Kidney epithelial cell (primary cell): ENCODE results near the gene GON4L. TPM values are rescaled to one million over a fixed set of nuclear protein-coding genes. Genes with fewer than 3 reads are reported as not detected.

Source experiments
- DNase-seq: peaks from one replicate; pipeline ENCODE4 v3.0.0-alpha.2; 2010; ENCODE audit warnings: low read depth
- H3K27me3 ChIP-seq: 2 replicates; pipeline ENCODE4 v1.6.0; 2011; ENCODE audit warnings: low read length; ENCODE audit not compliant: control insufficient read depth, insufficient read depth
- H3K36me3 ChIP-seq: 2 replicates; pipeline ENCODE4 v1.5.1; 2011; ENCODE audit warnings: low read length; ENCODE audit not compliant: control insufficient read depth, insufficient read depth
- H3K4me3 ChIP-seq: 2 replicates; pipeline ENCODE4 v1.5.1; 2011; ENCODE audit warnings: low read depth, mild to moderate bottlenecking, control low read depth, low read length
- total RNA-seq: library from RNA; depleted of rRNA; stranded (reverse); fragments of >200 nt; gene quantifications from 2 replicates; pipeline ENCODE4 v1.2.3, GENCODE V29; 2015
- TF ChIP-seq, protein P1 (sequence below): IDR thresholded peaks from 2 replicates; pipeline ENCODE4 v1.5.1; 2011; ENCODE audit warnings: mild to moderate bottlenecking, moderate library complexity, low read length, control low read depth, inconsistent platforms; ENCODE audit not compliant: insufficient read depth, poor library complexity, severe bottlenecking

GON4L gene
- total RNA-seq, 1 donor from 2014 or later: 25.3 TPM

DNA sequence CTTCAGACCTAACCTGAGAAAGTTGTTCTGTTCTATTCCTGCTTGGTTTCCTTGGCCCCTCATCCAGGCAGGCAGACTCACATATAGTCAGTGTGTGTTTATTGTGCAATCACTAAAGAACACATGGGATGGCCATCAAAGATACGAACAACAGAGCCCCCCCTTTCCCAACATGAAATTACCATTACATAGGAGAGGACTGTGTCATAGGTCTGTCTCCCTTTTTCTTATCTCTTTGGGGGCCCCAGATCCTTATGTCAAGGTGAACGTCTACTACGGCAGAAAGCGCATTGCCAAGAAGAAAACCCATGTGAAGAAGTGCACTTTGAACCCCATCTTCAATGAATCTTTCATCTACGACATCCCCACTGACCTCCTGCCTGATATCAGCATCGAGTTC lies 23.9 kb upstream of the GON4L start:
- DNase-seq: no peak
- TF ChIP-seq, protein P1, sequence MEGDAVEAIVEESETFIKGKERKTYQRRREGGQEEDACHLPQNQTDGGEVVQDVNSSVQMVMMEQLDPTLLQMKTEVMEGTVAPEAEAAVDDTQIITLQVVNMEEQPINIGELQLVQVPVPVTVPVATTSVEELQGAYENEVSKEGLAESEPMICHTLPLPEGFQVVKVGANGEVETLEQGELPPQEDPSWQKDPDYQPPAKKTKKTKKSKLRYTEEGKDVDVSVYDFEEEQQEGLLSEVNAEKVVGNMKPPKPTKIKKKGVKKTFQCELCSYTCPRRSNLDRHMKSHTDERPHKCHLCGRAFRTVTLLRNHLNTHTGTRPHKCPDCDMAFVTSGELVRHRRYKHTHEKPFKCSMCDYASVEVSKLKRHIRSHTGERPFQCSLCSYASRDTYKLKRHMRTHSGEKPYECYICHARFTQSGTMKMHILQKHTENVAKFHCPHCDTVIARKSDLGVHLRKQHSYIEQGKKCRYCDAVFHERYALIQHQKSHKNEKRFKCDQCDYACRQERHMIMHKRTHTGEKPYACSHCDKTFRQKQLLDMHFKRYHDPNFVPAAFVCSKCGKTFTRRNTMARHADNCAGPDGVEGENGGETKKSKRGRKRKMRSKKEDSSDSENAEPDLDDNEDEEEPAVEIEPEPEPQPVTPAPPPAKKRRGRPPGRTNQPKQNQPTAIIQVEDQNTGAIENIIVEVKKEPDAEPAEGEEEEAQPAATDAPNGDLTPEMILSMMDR: no peak
- Histone ChIP-seq H3K36me3 (no peaks in the 10 kb centered on the region), H3K4me3 (no peak overlapping the region), H3K27me3 (no peaks in the 10 kb centered on the region)

DNA sequence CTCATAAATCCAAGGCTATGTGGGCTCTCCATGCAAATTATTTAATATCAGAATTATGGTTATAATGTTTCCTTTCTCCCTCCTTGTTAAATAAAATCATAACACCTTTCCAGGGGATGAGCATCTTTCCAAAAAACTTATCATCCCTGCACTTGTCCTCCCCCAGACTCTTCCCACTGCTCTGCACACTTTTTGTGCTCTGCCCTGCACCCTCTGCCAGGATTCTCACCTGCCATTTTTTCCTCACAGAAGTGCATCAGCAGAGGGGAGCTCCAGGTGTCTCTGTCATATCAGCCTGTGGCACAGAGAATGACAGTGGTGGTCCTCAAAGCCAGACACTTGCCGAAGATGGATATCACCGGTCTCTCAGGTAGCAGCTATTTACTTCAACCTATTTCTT lies 23.2 kb upstream of the GON4L start:
- no peak overlapping the region for H3K4me3 ChIP-seq
- H3K27me3 ChIP-seq: no peaks in the 10 kb centered on the region
- DNase-seq: no peak
- no peaks in the 10 kb centered on the region for H3K36me3 ChIP-seq
- TF ChIP-seq, protein P1: no peak

DNA sequence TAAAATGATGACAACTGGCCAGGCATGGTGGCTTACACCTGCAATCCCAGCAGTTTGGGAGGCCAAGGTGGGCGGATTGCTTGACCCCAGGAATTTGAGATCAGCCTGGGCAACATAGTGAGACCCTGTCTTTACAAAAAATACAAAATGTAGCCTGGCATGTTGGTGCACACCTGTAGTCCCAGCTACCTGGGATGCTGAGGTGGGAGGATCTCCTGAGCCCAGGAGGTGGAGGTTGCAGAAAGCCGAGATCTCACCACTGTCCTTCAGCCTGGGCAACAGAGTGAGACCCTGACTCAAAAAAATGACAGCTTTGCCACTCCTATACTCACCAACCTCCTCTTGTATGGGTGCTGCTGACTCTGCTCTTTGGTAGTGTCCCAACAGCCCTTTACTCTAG lies 20.9 kb upstream of the GON4L start:
- DNase-seq: no peak
- Histone ChIP-seq H3K36me3 (no peaks in the 10 kb centered on the region), H3K27me3 (no peaks in the 10 kb centered on the region), H3K4me3 (no peak overlapping the region)
- TF ChIP-seq, protein P1: no peak

DNA sequence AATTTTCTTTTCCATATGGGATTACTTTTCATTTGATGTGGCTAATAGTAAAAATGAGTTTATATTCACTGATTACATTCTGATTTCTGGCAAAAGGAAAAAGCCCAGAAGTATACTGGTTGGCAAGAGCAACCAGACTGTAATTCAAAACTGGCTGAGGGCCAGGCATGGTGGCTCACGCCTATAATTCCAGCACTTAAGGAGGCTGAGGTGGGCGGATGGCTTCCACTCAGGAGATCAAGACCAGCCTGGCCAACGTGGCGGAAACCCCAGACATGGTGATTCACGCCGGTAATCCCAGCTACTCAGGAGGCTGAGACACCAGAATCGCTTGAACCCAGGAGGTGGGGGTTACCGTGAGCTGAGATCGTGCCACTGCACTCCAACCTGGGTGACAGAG lies 16.8 kb upstream of the GON4L start:
- Histone ChIP-seq H3K27me3 (no peaks in the 10 kb centered on the region), H3K4me3 (no peak overlapping the region), H3K36me3 (no peaks in the 10 kb centered on the region)
- TF ChIP-seq, protein P1: no peak
- DNase-seq: no peak

DNA sequence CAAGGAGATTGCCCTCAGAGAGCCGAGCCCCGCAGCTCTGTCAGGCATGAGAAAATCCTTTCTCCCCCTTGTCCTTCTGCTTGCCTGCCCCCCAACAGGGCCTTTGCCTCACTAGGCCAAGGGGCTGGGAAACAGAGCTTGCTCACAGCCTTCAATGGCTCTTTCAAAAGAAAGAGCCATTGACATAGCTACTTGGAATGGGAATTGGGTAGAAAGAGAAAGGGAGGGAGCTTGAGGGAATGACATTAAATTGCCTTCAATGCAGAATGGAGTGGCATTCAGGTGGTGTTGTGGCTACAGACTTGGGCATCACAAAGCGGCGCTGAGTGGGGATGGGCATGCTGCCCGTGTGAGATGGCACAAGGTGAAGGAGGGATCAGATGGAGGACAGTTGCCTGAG lies 15.5 kb upstream of the GON4L start:
- TF ChIP-seq, protein P1: no peak
- no peaks in the 10 kb centered on the region for H3K36me3 ChIP-seq
- no peak overlapping the region for H3K4me3 ChIP-seq
- no peaks in the 10 kb centered on the region for H3K27me3 ChIP-seq
- DNase-seq: no peak

DNA sequence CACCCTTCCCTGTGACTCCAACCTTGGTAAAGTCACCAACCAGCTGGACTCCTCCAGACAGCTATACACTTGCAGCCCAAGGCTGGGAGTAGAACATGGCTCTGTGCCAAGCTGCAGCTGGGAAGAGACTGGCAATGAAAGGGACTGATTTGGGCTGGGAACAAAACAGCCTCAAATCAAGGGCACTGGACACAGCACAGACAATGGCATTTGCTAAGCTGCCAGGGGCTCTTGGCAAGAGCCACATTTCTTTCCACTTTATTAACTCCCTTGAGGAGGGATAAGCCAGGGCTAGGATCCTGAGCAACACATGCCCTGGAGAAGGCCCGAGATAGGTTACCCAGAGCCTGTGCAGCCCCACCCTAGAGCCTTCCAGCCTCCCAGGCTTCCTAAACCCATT lies 14.4 kb upstream of the GON4L start:
- no peak for DNase-seq
- no peaks in the 10 kb centered on the region for H3K27me3 ChIP-seq
- TF ChIP-seq, protein P1: no peak
- no peak overlapping the region for H3K4me3 ChIP-seq
- no peaks in the 10 kb centered on the region for H3K36me3 ChIP-seq
